Keratinocyte (primary cell): ENCODE data around the gene SCUBE1. TPM values are rescaled to one million over a fixed set of nuclear protein-coding genes. Genes with fewer than 3 reads are reported as not detected.

ENCODE experiments used
- DNase-seq: peaks from one replicate; pipeline ENCODE4 v3.0.0-alpha.2; 2011; ENCODE audit warnings: low read depth, missing footprints, low spot score
- FAIRE-seq: peaks from 2 replicates; lab custom pipeline; 2011; peaks lifted over from hg19 to GRCh38; lab: Jason Lieb, UNC
- H2AFZ ChIP-seq: 2 replicates; pipeline ENCODE4 v1.6.0; 2012; ENCODE audit warnings: low read length, control low read depth, inconsistent platforms; ENCODE audit not compliant: control insufficient read depth
- H3K27ac ChIP-seq: 2 replicates; pipeline ENCODE4 v1.5.1; 2011; ENCODE audit warnings: low read length; ENCODE audit not compliant: control insufficient read depth, insufficient read depth
- H3K27me3 ChIP-seq: 3 replicates; pipeline ENCODE4 v1.6.0; 2011; ENCODE audit warnings: low read length; ENCODE audit not compliant: control insufficient read depth, insufficient read depth; ENCODE audit errors: extremely low read depth
- H3K36me3 ChIP-seq, 2 experiments: 2 replicates in 1 of 2; 3 replicates in 1 of 2; pipeline ENCODE4 v1.5.1; 2011; ENCODE audit warnings: low read length in 2 of 2, mild to moderate bottlenecking in 1 of 2; ENCODE audit not compliant: control insufficient read depth in 2 of 2, insufficient read depth in 2 of 2; ENCODE audit errors: extremely low read depth in 1 of 2
- H3K4me1 ChIP-seq: 3 replicates; pipeline ENCODE4 v1.5.1; 2011; ENCODE audit warnings: low read length; ENCODE audit not compliant: control insufficient read depth, insufficient read depth; ENCODE audit errors: extremely low read depth
- H3K4me2 ChIP-seq: 3 replicates; pipeline ENCODE4 v1.6.0; 2011; ENCODE audit warnings: low read depth, low read length; ENCODE audit not compliant: control insufficient read depth, insufficient read depth; ENCODE audit errors: extremely low read depth
- H3K4me3 ChIP-seq, 3 experiments: fragments of 200-600 bp in 1 of 3; sonication (generic) in 1 of 3; 2 replicates in 2 of 3; 3 replicates in 1 of 3; pipeline ENCODE4 v1.5.1; 2011 to 2016; ENCODE audit warnings: low read length in 3 of 3, mild to moderate bottlenecking in 3 of 3, control low read depth in 2 of 3, inconsistent platforms in 1 of 3, low read depth in 1 of 3, mixed read lengths in 1 of 3, mixed run types in 1 of 3, moderate library complexity in 1 of 3; ENCODE audit not compliant: control insufficient read depth in 2 of 3, insufficient read depth in 2 of 3; ENCODE audit errors: extremely low read depth in 1 of 3
- H3K79me2 ChIP-seq: 2 replicates; pipeline ENCODE4 v1.6.0; 2012; ENCODE audit warnings: low read length; ENCODE audit not compliant: control insufficient read depth, insufficient read depth
- H3K9ac ChIP-seq: 3 replicates; pipeline ENCODE4 v1.6.0; 2011; ENCODE audit warnings: low read length; ENCODE audit not compliant: control insufficient read depth, insufficient read depth; ENCODE audit errors: extremely low read depth
- H3K9me1 ChIP-seq: 3 replicates; pipeline ENCODE4 v1.6.0; 2011; ENCODE audit warnings: low read length; ENCODE audit not compliant: control insufficient read depth, insufficient read depth; ENCODE audit errors: extremely low read depth
- H3K9me3 ChIP-seq: 2 replicates; pipeline ENCODE4 v1.5.1; 2012; ENCODE audit warnings: low read depth, low read length; ENCODE audit not compliant: control insufficient read depth
- H4K20me1 ChIP-seq: 3 replicates; pipeline ENCODE4 v1.6.0; 2011; ENCODE audit warnings: low read length; ENCODE audit not compliant: control insufficient read depth, insufficient read depth; ENCODE audit errors: extremely low read depth
- EZH2 ChIP-seq: IDR thresholded peaks from one replicate; pipeline ENCODE4 v1.6.1; 2012; ENCODE audit warnings: inconsistent platforms, mild to moderate bottlenecking, low read length, moderate library complexity
- dilution Hi-C: fragments of 300-500 bp; cut with MboI; formaldehyde crosslinking; loops from one replicate; pipeline ENCODE4 v1.7.0; 2020; ENCODE audit warnings: low sequenced_read_pairs; ENCODE audit not compliant: extremely low pct_ligation_motif_present
- polyA plus RNA-seq, 5 experiments: library from polyadenylated mRNA; depleted of rRNA in 3 of 5; stranded (reverse) in 3 of 5; stranded (forward) in 1 of 5; unstranded in 1 of 5; fragments of >200 nt; gene quantifications; 1 replicate in 1 of 5; 2 replicates in 3 of 5; 3 replicates in 1 of 5; pipeline versions ENCODE4 v1.2.1 to v1.2.3, GENCODE V29; 2011 to 2012; ENCODE audit warnings: missing spikeins in 2 of 5, low read depth in 1 of 5, low replicate concordance in 1 of 5
- TF ChIP-seq, protein P1 (sequence below), 3 experiments: IDR thresholded peaks in 1 of 3; conservative IDR thresholded peaks in 1 of 3; optimal IDR thresholded peaks in 1 of 3; 2 replicates in 2 of 3; 3 replicates in 1 of 3; pipeline versions ENCODE3 to v1.5.1; 2011; ENCODE audit warnings: low read length in 3 of 3, mild to moderate bottlenecking in 3 of 3, moderate library complexity in 2 of 3, control low read depth in 1 of 3, inconsistent platforms in 1 of 3; ENCODE audit not compliant: insufficient read depth in 2 of 3; ENCODE audit errors: extremely low read depth in 1 of 3

Gene SCUBE1
- polyA plus RNA-seq, 1 donor (not counting 4 experiments of a cell fraction or from before 2014, with no cell fraction given): not detected

DNA sequence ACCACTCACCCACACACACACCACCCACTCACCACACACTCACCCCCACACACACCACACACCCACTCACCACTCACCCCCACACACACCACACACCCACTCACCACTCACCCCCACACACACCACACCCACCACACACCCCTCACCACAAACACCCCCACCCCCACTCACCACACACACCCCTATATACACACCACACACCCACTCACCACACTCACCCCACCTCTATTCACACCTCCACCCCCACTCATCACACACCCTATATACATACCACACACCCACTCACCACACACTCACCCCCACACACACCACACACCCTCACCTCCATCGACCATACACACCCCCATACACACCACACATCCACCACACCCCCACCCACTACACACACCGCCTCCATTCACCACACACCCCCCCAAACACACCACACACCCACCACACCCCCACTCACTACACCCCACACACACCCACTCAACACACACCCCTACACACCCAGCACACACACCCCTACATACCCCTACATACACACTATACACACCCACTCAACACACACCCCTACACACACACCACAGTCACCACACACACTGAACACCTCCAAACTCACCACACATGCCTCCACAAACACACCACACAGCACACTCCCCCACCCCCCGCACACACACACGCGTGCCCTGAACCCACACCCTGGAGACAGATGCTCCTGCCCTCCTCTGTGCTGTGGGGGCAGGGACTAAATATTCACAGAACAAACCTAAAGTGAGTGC, 137.2 kb downstream of the SCUBE1 start:
- Histone ChIP-seq H3K4me2 (no peak overlapping the region), H2AFZ (no peak overlapping the region), H4K20me1 (no peaks in the 10 kb centered on the region), H3K9ac (no peak overlapping the region), H3K9me1 (no peaks in the 10 kb centered on the region), H3K4me3 (no peak overlapping the region), H3K27me3 (peaks cover 15% of the 10 kb centered on the region), H3K79me2 (no peaks in the 10 kb centered on the region), H3K9me3 (no peaks in the 10 kb centered on the region), H3K4me1 (no peaks in the 10 kb centered on the region), H3K36me3 (no peaks in the 10 kb centered on the region), H3K27ac (no peak overlapping the region)
- DNase-seq (no peak), FAIRE-seq (no peak)
- no peak for TF ChIP-seq EZH2
- TF ChIP-seq, protein P1, sequence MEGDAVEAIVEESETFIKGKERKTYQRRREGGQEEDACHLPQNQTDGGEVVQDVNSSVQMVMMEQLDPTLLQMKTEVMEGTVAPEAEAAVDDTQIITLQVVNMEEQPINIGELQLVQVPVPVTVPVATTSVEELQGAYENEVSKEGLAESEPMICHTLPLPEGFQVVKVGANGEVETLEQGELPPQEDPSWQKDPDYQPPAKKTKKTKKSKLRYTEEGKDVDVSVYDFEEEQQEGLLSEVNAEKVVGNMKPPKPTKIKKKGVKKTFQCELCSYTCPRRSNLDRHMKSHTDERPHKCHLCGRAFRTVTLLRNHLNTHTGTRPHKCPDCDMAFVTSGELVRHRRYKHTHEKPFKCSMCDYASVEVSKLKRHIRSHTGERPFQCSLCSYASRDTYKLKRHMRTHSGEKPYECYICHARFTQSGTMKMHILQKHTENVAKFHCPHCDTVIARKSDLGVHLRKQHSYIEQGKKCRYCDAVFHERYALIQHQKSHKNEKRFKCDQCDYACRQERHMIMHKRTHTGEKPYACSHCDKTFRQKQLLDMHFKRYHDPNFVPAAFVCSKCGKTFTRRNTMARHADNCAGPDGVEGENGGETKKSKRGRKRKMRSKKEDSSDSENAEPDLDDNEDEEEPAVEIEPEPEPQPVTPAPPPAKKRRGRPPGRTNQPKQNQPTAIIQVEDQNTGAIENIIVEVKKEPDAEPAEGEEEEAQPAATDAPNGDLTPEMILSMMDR (optimal IDR thresholded peaks at IDR 0.05 in 1 of 3, IDR thresholded peaks at IDR 0.05 in 1 of 3, conservative IDR thresholded peaks at IDR 0.05 in 1 of 3; ENCODE audit: extremely low read depth in 1 of 3, insufficient read depth in 2 of 3, low read length in 3 of 3): no peak
- dilution Hi-C loops: no loop called here

DNA sequence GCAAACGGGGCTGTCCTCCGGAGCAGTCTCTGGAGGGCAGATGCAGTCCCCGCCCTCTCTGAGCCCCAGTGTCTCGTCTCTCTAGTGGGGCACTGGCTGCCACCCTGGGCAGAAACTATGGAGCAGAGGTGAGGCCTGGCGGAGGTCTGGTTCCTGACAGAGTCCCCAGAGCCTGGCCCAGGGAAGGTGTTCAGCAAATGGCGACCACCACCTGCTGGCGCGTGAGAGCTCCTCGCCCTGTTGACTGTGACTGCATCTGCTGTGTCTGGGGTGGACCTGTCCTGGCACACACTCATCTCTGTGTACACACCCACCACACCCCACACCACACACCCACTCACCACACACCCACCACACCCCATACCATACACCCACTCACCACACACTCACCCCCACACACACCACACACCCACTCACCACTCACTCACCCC, 137.9 kb downstream of the SCUBE1 start:
- Histone ChIP-seq H3K4me2 (no peak overlapping the region), H4K20me1 (no peaks in the 10 kb centered on the region), H3K36me3 (no peaks in the 10 kb centered on the region), H3K9me1 (no peaks in the 10 kb centered on the region), H3K4me1 (no peaks in the 10 kb centered on the region), H3K4me3 (no peak overlapping the region), H3K79me2 (no peaks in the 10 kb centered on the region), H3K27ac (no peak overlapping the region), H2AFZ (no peak overlapping the region), H3K9ac (no peak overlapping the region), H3K9me3 (no peaks in the 10 kb centered on the region), H3K27me3 (peaks cover 15% of the 10 kb centered on the region)
- FAIRE-seq (no peak), DNase-seq (no peak)
- dilution Hi-C loops: no loop called here
- TF ChIP-seq, protein P1 (optimal IDR thresholded peaks at IDR 0.05 in 1 of 3, IDR thresholded peaks at IDR 0.05 in 1 of 3, conservative IDR thresholded peaks at IDR 0.05 in 1 of 3; ENCODE audit: extremely low read depth in 1 of 3, insufficient read depth in 2 of 3, low read length in 3 of 3): no peak
- TF ChIP-seq EZH2: no peak
